Panc1 (cell line): ENCODE data around the gene SELENOF. TPM values are rescaled to one million over a fixed set of nuclear protein-coding genes. Genes with fewer than 3 reads are reported as not detected.

Experiments used
- ATAC-seq: fragments of 200-7000 bp; cut with Tn5 transposase; 2 replicates; pipeline ENCODE4 v1.9.1; 2020; ENCODE audit warnings: mild to moderate bottlenecking, moderate library complexity
- Bru-seq: library from RNA; stranded (reverse); fragments of 400-500 nt; gene quantifications from one replicate; lab custom pipeline; 2021; lab: Mats Ljungman, UMichigan
- BruChase-seq, 2 experiments: library from RNA; stranded (reverse); fragments of 400-500 nt; gene quantifications; one replicate each; lab custom pipeline; 2021; lab: Mats Ljungman, UMichigan
- BruUV-seq: library from RNA; stranded (reverse); fragments of 400-500 nt; replicated peaks from 2 replicates; lab custom pipeline; 2021; lab: Mats Ljungman, UMichigan
- CTCF ChIA-PET: fragments of 300-600 bp; sonication (Branson Sonifier 250); formaldehyde crosslinking; loops from one replicate; lab custom pipeline; 2022; ENCODE audit warnings: antibody characterized with exemption; lab: Charles Lee
- POLR2A ChIA-PET: fragments of 300-600 bp; sonication (Branson Sonifier 250); formaldehyde crosslinking; loops from one replicate; lab custom pipeline; 2022; ENCODE audit warnings: antibody characterized with exemption; lab: Charles Lee
- DNase-seq: peaks from one replicate; pipeline ENCODE4 v3.0.0-alpha.2; 2010; ENCODE audit warnings: low read depth, low spot score
- H3K27ac ChIP-seq: 2 replicates; pipeline ENCODE4 v1.5.1; 2011; ENCODE audit warnings: mild to moderate bottlenecking, low read length, inconsistent platforms
- H3K27me3 ChIP-seq: fragments of 200-500 bp; sonication (Bioruptor generic); 2 replicates; pipeline ENCODE4 v1.6.0; 2014; ENCODE audit warnings: low read length, inconsistent platforms; ENCODE audit not compliant: control insufficient read depth, insufficient read depth
- H3K36me3 ChIP-seq: fragments of 200-500 bp; sonication (Bioruptor generic); 2 replicates; pipeline ENCODE4 v1.5.1; 2014; ENCODE audit warnings: inconsistent platforms, mild to moderate bottlenecking, low read length, moderate library complexity; ENCODE audit not compliant: control insufficient read depth, insufficient read depth
- H3K4me1 ChIP-seq: 2 replicates; pipeline ENCODE4 v1.5.1; 2011; ENCODE audit warnings: inconsistent platforms, mild to moderate bottlenecking, low read length, moderate library complexity; ENCODE audit not compliant: control insufficient read depth, insufficient read depth
- H3K4me3 ChIP-seq, 2 experiments: 2 replicates each; pipeline ENCODE4 v1.5.1; 2011 to 2012; ENCODE audit warnings: low read depth in 2 of 2, low read length in 2 of 2, mild to moderate bottlenecking in 2 of 2, inconsistent platforms in 1 of 2, moderate library complexity in 1 of 2
- H3K9me3 ChIP-seq: fragments of 200-500 bp; sonication (Bioruptor generic); 2 replicates; pipeline ENCODE4 v1.5.1; 2014; ENCODE audit warnings: low read depth, mild to moderate bottlenecking, inconsistent platforms, low read length, moderate library complexity; ENCODE audit not compliant: control insufficient read depth, insufficient read depth
- CTCF ChIP-seq: fragments of 450-650 bp; IDR thresholded peaks from 2 replicates; pipeline ENCODE4 v1.5.1; 2017; ENCODE audit warnings: mild to moderate bottlenecking
- POLR2AphosphoS5 ChIP-seq: IDR thresholded peaks from 2 replicates; pipeline ENCODE4 v1.6.1; 2012; ENCODE audit warnings: mild to moderate bottlenecking, low read depth, low read length, moderate library complexity
- REST ChIP-seq, 2 experiments: IDR thresholded peaks; 2 replicates each; pipeline ENCODE4 v1.6.1; 2011 to 2012; ENCODE audit warnings: low read depth in 2 of 2, control low read depth in 1 of 2, low read length in 1 of 2, mild to moderate bottlenecking in 1 of 2, moderate library complexity in 1 of 2; ENCODE audit not compliant: insufficient read depth in 1 of 2
- SIN3A ChIP-seq: IDR thresholded peaks from 2 replicates; pipeline ENCODE4 v1.6.1; 2012; ENCODE audit warnings: low read depth, mild to moderate bottlenecking, low read length, moderate library complexity, borderline replicate concordance; ENCODE audit not compliant: insufficient read depth
- TCF7L2 ChIP-seq: IDR thresholded peaks from 2 replicates; pipeline ENCODE4 v1.6.1; 2011; ENCODE audit warnings: mild to moderate bottlenecking, low read depth, low read length, inconsistent platforms
- in situ Hi-C: cut with HindIII; loops from 2 replicates; pipeline ENCODE4 v1.10.0; 2016; ENCODE audit warnings: low sequenced_read_pairs, low pct_unique_long_range_greater_than_20kb
- intact Hi-C: fragments of 100-400 bp; cut with micrococcal nuclease; formaldehyde crosslinking; loops from one replicate; pipeline ENCODE4 v1.10.0; 2022; ENCODE audit not compliant: unreplicated experiment
- long read RNA-seq: library from polyadenylated mRNA; unstranded; transcript quantifications from one replicate; pipeline ENCODE4 v2.0.0, GENCODE V29; 2021; ENCODE audit not compliant: unreplicated experiment
- polyA plus RNA-seq: library from polyadenylated mRNA; unstranded; fragments of >200 nt; gene quantifications from one replicate; pipeline ENCODE4 v1.2.1, GENCODE V29; 2012; ENCODE audit warnings: missing spikeins; ENCODE audit not compliant: insufficient read length
- total RNA-seq: library from RNA; stranded (reverse); gene quantifications from one replicate; pipeline ENCODE4 v1.2.1, GENCODE V29; 2021; ENCODE audit not compliant: unreplicated experiment

The SELENOF gene
- 190 TPM for total RNA-seq
- polyA plus RNA-seq = 116 TPM
- Bru-seq, nascent RNA = percentile 92 among the genes with signal in this experiment
- BruChase-seq, experiment 1, labeled RNA remaining after a 2-hour chase = percentile 84 among the genes with signal in this experiment
- percentile 88 among the genes with signal in this experiment for BruChase-seq, experiment 2, labeled RNA remaining after a 6-hour chase
- long read RNA-seq, transcript SELENOF-202 (4 exons, 1,220 nt) = minor isoform, 20 of 221 reads
- long read RNA-seq, transcript SELENOF-201 (5 exons, 1,781 nt) = major isoform, 146 of 221 reads
- long read RNA-seq, partial matches to known transcripts = 5 of 221 reads
- long read RNA-seq, other reads (novel, unspliced or antisense) = 49 of 221 reads

GRCh38 chr1:86913896-86914600 lies at the start of gene SELENOF:
Gene SELENOF (minus strand): TSS chr1:86914126. CDS start chr1:86914111, 15 bp downstream.
- ATAC-seq (peak; percentile 95), DNase-seq (peak; percentile 100)
- no TSS peak for BruUV-seq
- ChIA-PET CTCF (interaction anchor here (0.7 to 1.0 kb wide), 3 partner anchors 80 to 410 kb away, joined by 3 to 9 read pairs (median 4); partner anchors contain the start of gene SH3GLB1), POLR2A (interaction anchor here (0.5 to 0.7 kb wide), 5 partner anchors 16 to 196 kb away, joined by 3 to 7 read pairs (median 4); no protein-coding TSS in a partner anchor)
- H3K4me1 ChIP-seq = peaks cover 21% of the 10 kb centered on the region; the same call in 1 of the 2 replicates
- H3K9me3 ChIP-seq = no peaks in the 10 kb centered on the region
- in situ Hi-C loops = no loop called here
- intact Hi-C loops = loop anchor here (10.0 kb wide), 1 partner anchor 111 kb away; no protein-coding TSS in a partner anchor
- TF ChIP-seq SIN3A (no peak), POLR2AphosphoS5 (peak; percentile 94), REST (IDR thresholded peaks at IDR 0.05; ENCODE audit: insufficient read depth in 1 of 2, low read depth in 2 of 2, low read length in 1 of 2) (no peak), CTCF (no peak), TCF7L2 (peak; percentile 94)
- peak within 1 kb of the TSS; percentile 99 to 100 for H3K4me3 ChIP-seq
- peaks cover 4% of the 10 kb centered on the region; the same call in 1 of the 2 replicates for H3K36me3 ChIP-seq
- no peaks in the 10 kb centered on the region for H3K27me3 ChIP-seq
- H3K27ac ChIP-seq = peak within 1 kb of the TSS; percentile 100

GRCh38 chr1:86960548-86960947 lies 46.6 kb upstream of the SELENOF start:
- Histone ChIP-seq H3K36me3 (no peaks in the 10 kb centered on the region), H3K4me3 (no peak overlapping the region), H3K27ac (no peak overlapping the region), H3K27me3 (no peaks in the 10 kb centered on the region), H3K9me3 (no peaks in the 10 kb centered on the region), H3K4me1 (no peaks in the 10 kb centered on the region)
- BruUV-seq = no TSS peak
- ATAC-seq (no peak), DNase-seq (no peak)
- ChIA-PET POLR2A (no interaction called here), CTCF (no interaction called here)
- in situ Hi-C loops = no loop called here
- intact Hi-C loops = loop anchor here (10.0 kb wide), 1 partner anchor 124 kb away; no protein-coding TSS in a partner anchor
- TF ChIP-seq SIN3A (no peak), CTCF (no peak), TCF7L2 (no peak), POLR2AphosphoS5 (no peak), REST (IDR thresholded peaks at IDR 0.05; ENCODE audit: insufficient read depth in 1 of 2, low read depth in 2 of 2, low read length in 1 of 2) (no peak)
